K562 (cell line): ENCODE data around the gene LCLAT1. TPM values are rescaled to one million over a fixed set of nuclear protein-coding genes. Genes with fewer than 3 reads are reported as not detected.

ENCODE experiments used
- ARID2 ChIP-seq: fragments of 450-650 bp; IDR thresholded peaks from 2 replicates; pipeline ENCODE4 v1.6.1; 2017; ENCODE audit warnings: antibody characterized with exemption, mild to moderate bottlenecking
- CHAMP1 ChIP-seq: fragments of 450-650 bp; IDR thresholded peaks from 2 replicates; pipeline ENCODE4 v1.6.1; 2016; ENCODE audit warnings: mild to moderate bottlenecking
- COPS2 ChIP-seq: fragments of 450-650 bp; conservative IDR thresholded peaks from 2 replicates; pipeline ENCODE4 v1.6.1; 2016; ENCODE audit warnings: mild to moderate bottlenecking, moderate library complexity
- GTF2B ChIP-seq: IDR thresholded peaks from 2 replicates; pipeline ENCODE4 v1.6.1; 2011; ENCODE audit not compliant: insufficient read length; ENCODE audit errors: extremely low read depth
- HDAC8 ChIP-seq: fragments of 450-650 bp; IDR thresholded peaks from 2 replicates; pipeline ENCODE4 v1.6.1; 2016; ENCODE audit warnings: mild to moderate bottlenecking, missing genetic modification characterization, moderate library complexity, missing compliant biosample characterization
- MEIS2 ChIP-seq: fragments of 450-650 bp; IDR thresholded peaks from 2 replicates; pipeline ENCODE4 v1.6.1; 2014; ENCODE audit warnings: mild to moderate bottlenecking; ENCODE audit not compliant: partially characterized antibody
- NFE2 ChIP-seq: IDR thresholded peaks from 2 replicates; pipeline ENCODE4 v1.6.1; 2014; ENCODE audit warnings: antibody characterized with exemption, low read depth
- NR0B1 ChIP-seq: fragments of 450-650 bp; IDR thresholded peaks from one replicate; pipeline ENCODE4 v1.6.1; 2018; ENCODE audit warnings: mild to moderate bottlenecking, moderate library complexity; ENCODE audit not compliant: partially characterized antibody
- NR2C1 ChIP-seq, 2 experiments: fragments of 450-650 bp; IDR thresholded peaks; 2 replicates each; pipeline ENCODE4 v1.6.1; 2017; ENCODE audit warnings: mild to moderate bottlenecking in 2 of 2, antibody characterized with exemption in 1 of 2, inconsistent platforms in 1 of 2, missing compliant biosample characterization in 1 of 2, missing genetic modification characterization in 1 of 2
- PHB2 ChIP-seq: fragments of 450-650 bp; IDR thresholded peaks from 2 replicates; pipeline ENCODE4 v1.6.1; 2017; ENCODE audit warnings: low read depth
- RB1 ChIP-seq: fragments of 450-650 bp; IDR thresholded peaks from 2 replicates; pipeline ENCODE4 v1.6.1; 2017; ENCODE audit warnings: low read depth, mild to moderate bottlenecking
- SIN3A ChIP-seq, 2 experiments: fragments of 150-350 bp in 1 of 2; IDR thresholded peaks; 2 replicates each; pipeline ENCODE4 v1.6.1; 2011 to 2016; ENCODE audit warnings: borderline replicate concordance in 2 of 2, low read depth in 2 of 2, low read length in 2 of 2, mild to moderate bottlenecking in 2 of 2, moderate library complexity in 2 of 2; ENCODE audit not compliant: control insufficient read depth in 1 of 2
- SMAD1 ChIP-seq: fragments of 150-350 bp; IDR thresholded peaks from 2 replicates; pipeline ENCODE4 v1.6.1; 2014; ENCODE audit warnings: low read length, low read depth; ENCODE audit not compliant: partially characterized antibody
- ZBTB8A ChIP-seq: fragments of 450-650 bp; IDR thresholded peaks from 2 replicates; pipeline ENCODE4 v1.6.1; 2018; ENCODE audit warnings: mild to moderate bottlenecking, moderate library complexity; ENCODE audit not compliant: partially characterized antibody
- ZFPM2 ChIP-seq: fragments of 250-450 bp; sonication (Bioruptor Pico); IDR thresholded peaks from 2 replicates; pipeline ENCODE4 v1.5.1; 2022; ENCODE audit warnings: mild to moderate bottlenecking
- ZNF140 ChIP-seq: fragments of 250-450 bp; sonication (Bioruptor Pico); IDR thresholded peaks from 2 replicates; pipeline ENCODE4 v1.8.0; 2021; ENCODE audit warnings: moderate library complexity, mild to moderate bottlenecking, inconsistent platforms
- ZNF3 ChIP-seq: fragments of 250-450 bp; sonication (Bioruptor Pico); IDR thresholded peaks from 2 replicates; pipeline ENCODE4 v1.5.0; 2021; ENCODE audit warnings: mild to moderate bottlenecking, moderate library complexity
- ZNF354B ChIP-seq: fragments of 250-450 bp; sonication (Bioruptor Pico); IDR thresholded peaks from 2 replicates; pipeline ENCODE4 v1.4.0; 2020
- ZNF384 ChIP-seq: IDR thresholded peaks from 2 replicates; pipeline ENCODE4 v1.6.1; 2012; ENCODE audit warnings: low read depth, low read length, improper control_type of control experiment
- ZNF395 ChIP-seq: fragments of 200-800 bp; sonication (Bioruptor generic); IDR thresholded peaks from 2 replicates; pipeline ENCODE4 v1.6.1; 2017; ENCODE audit warnings: missing genetic modification characterization, missing compliant biosample characterization
- ZNF707 ChIP-seq: fragments of 250-450 bp; sonication (Bioruptor Pico); conservative IDR thresholded peaks from 2 replicates; pipeline ENCODE4 v1.8.0; 2022; ENCODE audit warnings: inconsistent platforms, mild to moderate bottlenecking, moderate library complexity
- ZNF76 ChIP-seq: fragments of 250-450 bp; sonication (Bioruptor Pico); IDR thresholded peaks from 2 replicates; pipeline ENCODE4 v1.4.0; 2020; ENCODE audit warnings: mild to moderate bottlenecking, moderate library complexity, borderline replicate concordance
- ZSCAN32 ChIP-seq: fragments of 450-650 bp; formaldehyde crosslinking; IDR thresholded peaks from 2 replicates; pipeline ENCODE4 v1.4.0; 2020; ENCODE audit warnings: mild to moderate bottlenecking, moderate library complexity
- polyA plus RNA-seq, 8 experiments: library from polyadenylated mRNA; depleted of rRNA in 4 of 8; stranded (reverse) in 5 of 8; unstranded in 3 of 8; fragments of >200 nt; fragmentation: Nextera tagmentation in 2 of 8; fragmentation: Illumina TruSeq in 1 of 8; extraction: Ambion mirVana in 2 of 8; extraction: Trizol in 1 of 8; gene quantifications; 2 replicates each; pipeline versions ENCODE4 v1.2.1 to v1.2.3, GENCODE V29; 2011 to 2014; ENCODE audit warnings: inconsistent platforms in 1 of 8, missing spikeins in 1 of 8
- total RNA-seq, 7 experiments: library from RNA; depleted of rRNA in 6 of 7; stranded (reverse); fragments of >200 nt in 6 of 7; fragmentation: Illumina TruSeq in 2 of 7; extraction: Trizol in 2 of 7; gene quantifications; 2 replicates each; pipeline versions ENCODE4 v1.2.1 to v1.2.3, GENCODE V29; 2011 to 2021; ENCODE audit warnings: low replicate concordance in 1 of 7

The LCLAT1 gene
- total and polyA plus RNA-seq, 9 of the 15 experiments (the other 6 are each of a cell fraction or from before 2014, with no cell fraction given): 8.9 to 63.3 (median 25.4) TPM

- TF ChIP-seq ZNF76 (CRISPR knock-in tag): no peak
- TF ChIP-seq NFE2: no peak
- no peak for TF ChIP-seq PHB2
- no peak for TF ChIP-seq ZBTB8A
- peak; percentile 68 for TF ChIP-seq NR2C1 (IDR thresholded peaks at IDR 0.05)
- peak; percentile 81 for TF ChIP-seq NR2C1 (tag; IDR thresholded peaks at IDR 0.05)
- TF ChIP-seq MEIS2: no peak
- no peak for TF ChIP-seq ZFPM2
- TF ChIP-seq ZNF384: no peak
- no peak for TF ChIP-seq ZNF140 (CRISPR knock-in tag)
- no peak for TF ChIP-seq CHAMP1
- no peak; the same call in none of the 2 replicates for TF ChIP-seq ARID2
- TF ChIP-seq RB1: peak; percentile 60; the same call in 1 of the 2 replicates
- no peak for TF ChIP-seq SMAD1
- TF ChIP-seq COPS2: no peak
- TF ChIP-seq ZNF3 (CRISPR knock-in tag): no peak
- TF ChIP-seq ZNF354B: no peak
- no peak for TF ChIP-seq ZSCAN32 (CRISPR knock-in tag)
- TF ChIP-seq SIN3A (IDR thresholded peaks at IDR 0.05; ENCODE audit: borderline replicate concordance in 2 of 2, control insufficient read depth in 1 of 2, low read depth in 2 of 2, low read length in 2 of 2): no peak
- no peak for TF ChIP-seq NR0B1
- TF ChIP-seq GTF2B: no peak
- no peak for TF ChIP-seq ZNF707 (CRISPR knock-in tag)
- no peak; the same call in 1 of the 2 replicates for TF ChIP-seq ZNF395 (CRISPR knock-in tag)
- peak; percentile 65; the same call in 1 of the 2 replicates for TF ChIP-seq HDAC8 (tag)
Measured at GRCh38 chr2:30447149-30448045, at the start of gene LCLAT1 (continued).
